Stimulated activated CD8-positive, alpha-beta memory T cell treated with anti-CD3 and anti-CD28 coated beads, Interleukin-4, amount 100 ng/mL, for 4 hours (primary cell): ENCODE results near the gene ZDHHC14.

Experiments
- DNase-seq, 2 donors: peaks; one replicate each; pipeline ENCODE4 v3.0.0-alpha.2; 2020; ENCODE audit warnings: low read depth in 2 of 2, low spot score in 1 of 2

ZDHHC14 gene

DNA sequence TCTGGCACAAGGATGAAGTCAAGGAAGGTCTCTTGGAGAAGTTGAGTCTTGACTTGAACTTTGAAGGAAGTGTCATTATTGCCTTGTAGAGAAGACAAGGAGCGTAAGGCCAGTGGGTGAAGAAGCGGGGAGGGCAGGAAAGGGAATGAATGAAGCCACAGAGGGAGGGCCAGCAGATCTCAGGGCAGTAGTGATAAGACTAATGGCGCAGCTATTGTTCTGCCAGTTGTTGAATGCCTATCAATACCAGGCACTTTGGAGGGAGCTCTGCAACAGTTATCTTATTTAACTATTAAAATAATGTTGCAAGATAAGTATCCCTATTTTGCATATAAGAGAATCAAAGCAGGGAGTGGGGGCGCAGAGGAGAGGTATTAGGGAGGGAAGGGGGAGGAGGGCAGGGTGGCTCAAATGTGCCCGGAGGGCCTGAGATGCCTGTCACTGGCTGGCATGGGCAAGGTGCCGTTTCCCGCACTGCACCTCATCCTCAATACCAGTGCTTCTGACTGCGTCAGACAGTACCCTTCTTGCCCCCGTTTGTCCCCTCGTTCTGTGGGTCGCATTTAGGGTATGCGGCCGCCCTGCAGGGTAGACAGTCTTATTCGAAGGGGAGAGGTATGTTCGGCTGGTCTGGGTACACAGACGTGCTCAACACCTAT, 109.8 kb downstream of the ZDHHC14 start:
- no peak for DNase-seq

DNA sequence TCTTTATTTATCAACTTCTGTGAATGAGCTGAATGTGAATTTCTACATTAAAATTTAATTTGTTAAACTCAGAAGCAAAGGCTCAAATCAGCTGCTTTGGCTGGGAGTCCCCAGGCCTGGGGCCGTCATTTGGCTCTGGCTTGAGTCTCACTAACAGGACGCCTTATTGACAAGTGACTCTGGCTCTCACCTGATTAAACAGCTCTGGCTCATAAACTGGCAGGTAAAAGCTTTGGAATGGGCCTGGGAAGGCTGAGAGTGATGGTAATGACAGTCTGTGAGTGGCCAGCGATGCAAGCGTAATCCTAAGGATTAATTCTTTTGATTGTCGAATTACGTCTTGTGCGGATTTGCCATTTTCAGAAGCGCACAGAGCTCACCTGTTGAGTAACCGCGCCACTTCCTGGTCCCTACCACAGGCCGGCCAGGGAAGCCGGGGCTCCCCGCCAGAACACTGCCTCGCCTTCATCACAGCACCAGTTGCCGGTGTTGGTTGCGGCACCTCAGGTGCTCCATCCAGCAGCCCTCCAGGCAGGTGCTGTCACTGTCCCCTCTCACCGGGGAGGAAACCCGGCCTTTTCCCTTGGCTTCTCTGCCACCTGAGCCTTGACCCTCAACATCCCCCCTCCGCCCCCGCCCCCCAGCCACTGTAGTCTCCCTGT, 110.7 kb downstream of the ZDHHC14 start:
- DNase-seq: no peak

- no peak for DNase-seq
Measured at GRCh38 chr6:157492249-157492648, 111.3 kb downstream of the ZDHHC14 start.

DNA sequence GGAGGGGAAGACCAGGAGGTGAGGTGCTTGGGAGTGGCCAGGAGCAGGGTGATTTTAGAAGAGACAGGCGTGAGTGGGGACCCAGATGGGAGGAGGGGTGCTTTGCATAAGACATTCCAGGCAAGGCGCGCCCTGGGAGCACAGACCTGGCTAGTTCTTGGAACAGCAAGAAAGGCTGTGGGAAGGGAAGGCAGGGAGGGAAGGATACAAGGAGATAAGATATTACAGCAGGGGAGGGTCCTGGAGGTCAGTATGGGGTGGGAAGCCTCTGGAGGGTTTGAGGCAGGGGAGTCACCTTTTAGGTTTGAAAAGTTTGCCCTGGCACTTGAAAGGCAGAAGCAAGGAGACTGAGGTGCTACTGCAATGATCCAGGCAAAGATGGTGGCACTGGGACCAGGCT, 111.8 kb downstream of the ZDHHC14 start:
- DNase-seq: no peak

DNA sequence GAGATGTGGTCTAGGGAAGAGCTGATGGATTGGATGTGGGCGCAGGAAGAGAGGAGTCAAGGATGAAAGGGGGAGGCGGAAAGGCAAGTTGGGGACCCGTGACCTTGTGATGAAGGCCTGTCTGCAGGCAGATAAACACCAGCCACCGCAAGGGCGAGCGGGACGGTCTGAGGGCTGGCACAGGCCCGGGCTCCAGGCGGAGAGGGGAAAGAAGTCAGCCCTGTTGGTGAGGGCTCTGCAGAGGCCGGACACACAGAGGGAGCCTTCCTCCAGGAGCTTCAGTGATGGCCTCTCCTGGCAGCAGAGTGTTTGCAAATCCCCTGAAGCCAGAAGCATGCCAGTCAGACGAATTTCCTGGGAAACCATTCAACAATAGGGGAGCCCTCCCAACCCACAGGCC, 112.2 kb downstream of the ZDHHC14 start:
- no peak for DNase-seq

DNA sequence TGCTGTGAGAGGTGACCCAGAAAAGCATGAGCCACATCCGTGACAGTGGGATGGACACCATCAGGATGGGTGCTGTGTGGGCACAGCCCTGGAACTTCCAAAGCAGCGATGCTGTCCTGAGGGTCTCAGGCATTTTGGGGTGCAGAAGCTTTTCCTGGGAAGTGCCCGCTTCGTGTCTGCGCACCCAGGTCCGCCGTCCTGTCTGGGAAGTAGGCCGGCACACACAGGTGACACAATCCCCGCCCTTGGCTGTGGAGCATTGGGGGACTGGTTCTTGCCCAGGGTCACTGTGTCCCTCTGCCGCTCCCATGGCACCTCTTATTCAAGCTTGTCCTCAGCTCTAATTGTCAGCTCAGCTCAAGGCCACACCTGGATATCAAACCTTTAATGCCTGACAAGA, 112.6 kb downstream of the ZDHHC14 start:
- no peak for DNase-seq

DNA sequence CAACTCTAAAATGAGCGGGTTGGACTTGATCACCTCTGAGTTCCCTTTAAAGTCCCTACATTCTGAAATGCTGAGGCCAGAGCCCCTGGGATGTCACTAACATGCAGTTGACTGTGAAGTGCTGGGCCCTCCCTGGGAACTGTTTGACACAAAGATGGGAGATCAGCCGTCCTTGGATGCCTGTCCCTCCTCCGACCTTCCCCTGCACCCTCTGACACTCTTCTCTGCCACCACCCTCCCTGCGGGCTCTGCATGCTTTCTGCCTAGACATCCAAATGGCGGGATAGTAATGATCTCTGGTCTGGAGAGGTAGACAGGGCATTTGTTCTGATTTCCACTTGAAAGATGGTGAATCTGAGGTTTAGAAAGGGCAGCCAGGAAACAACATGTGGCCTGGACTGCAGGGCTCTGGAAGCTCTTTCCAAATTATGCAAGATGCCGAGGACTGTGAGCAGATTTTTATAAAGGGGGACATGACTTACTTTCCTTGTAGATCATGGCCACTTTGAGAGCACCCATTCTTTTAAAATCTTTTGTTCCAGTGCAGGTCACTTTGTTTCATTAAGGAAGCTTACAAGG, 113.2 kb downstream of the ZDHHC14 start:
- no peak for DNase-seq

- DNase-seq: no peak
Measured at GRCh38 chr6:157496534-157497095, 115.6 kb downstream of the ZDHHC14 start.

- no peak for DNase-seq
Measured at GRCh38 chr6:157497579-157497978, 116.6 kb downstream of the ZDHHC14 start.

DNA sequence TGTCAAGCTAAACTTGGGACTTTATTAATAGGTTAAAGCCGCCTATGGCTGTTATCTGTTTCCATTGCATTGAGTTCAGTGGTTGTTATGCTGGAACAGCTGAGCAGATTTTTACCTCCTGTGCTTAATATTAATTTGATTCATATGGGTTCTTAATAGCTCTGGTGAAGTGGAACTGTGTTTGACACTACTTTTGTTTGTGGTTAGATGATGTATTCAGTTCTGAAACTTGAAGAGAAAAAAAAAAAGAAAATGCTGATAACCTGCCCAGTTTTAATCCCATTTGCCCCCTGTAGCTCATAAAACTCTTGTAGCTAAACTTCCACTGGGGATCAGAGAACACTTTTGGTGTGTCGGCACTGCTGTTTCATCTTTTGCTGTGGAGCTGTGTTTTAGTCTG, 117.8 kb downstream of the ZDHHC14 start:
- no peak for DNase-seq

GRCh38 chr6:157500022-157500421, 119.0 kb downstream of the ZDHHC14 start:
- no peak for DNase-seq

GRCh38 chr6:157503018-157503747, 122.2 kb downstream of the ZDHHC14 start:
- no peak for DNase-seq

GRCh38 chr6:157505912-157506491, 125.0 kb downstream of the ZDHHC14 start:
- no peak for DNase-seq

DNA sequence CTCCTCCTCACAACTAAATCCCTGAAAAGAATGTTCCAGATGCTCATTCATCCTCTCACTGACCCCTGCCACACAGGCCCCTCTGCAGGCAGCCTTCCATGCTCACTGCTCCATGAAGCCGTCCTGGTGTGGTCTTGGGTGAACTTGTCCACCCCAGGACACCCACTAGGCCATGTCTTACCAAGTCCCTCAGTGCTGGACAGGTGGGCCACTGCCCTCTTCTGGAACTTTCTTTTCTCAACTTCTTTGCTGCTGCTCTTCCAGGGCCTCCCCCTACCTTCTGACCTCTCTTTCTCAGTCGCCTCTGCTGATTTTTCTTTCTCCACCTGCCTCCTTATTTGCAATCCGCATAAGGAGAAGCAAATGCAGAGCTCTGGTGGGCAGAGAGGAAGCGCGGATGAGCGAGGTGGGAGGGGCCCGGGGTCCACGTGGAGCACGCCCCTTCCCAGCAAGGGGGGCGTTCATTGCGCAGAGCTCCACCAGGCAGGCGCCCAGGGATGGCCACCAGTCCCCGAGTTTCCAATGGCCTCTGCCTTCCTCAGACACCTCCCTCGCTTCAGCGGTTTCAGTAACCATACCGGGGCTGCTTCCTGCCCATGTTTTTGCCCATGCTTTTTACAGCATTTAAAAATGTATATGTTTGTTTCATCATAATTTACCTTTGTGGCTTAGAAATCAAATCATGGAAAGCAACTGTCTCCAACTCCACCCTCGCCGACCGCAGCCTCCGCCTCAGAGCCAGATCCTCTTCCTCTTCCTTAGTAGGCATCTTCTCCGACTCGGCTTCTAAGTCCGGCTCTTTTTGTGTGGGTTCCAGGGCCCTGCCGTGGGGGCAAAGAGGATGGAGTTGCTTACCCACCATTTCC, 129.6 kb downstream of the ZDHHC14 start:
- DNase-seq: no peak

DNA sequence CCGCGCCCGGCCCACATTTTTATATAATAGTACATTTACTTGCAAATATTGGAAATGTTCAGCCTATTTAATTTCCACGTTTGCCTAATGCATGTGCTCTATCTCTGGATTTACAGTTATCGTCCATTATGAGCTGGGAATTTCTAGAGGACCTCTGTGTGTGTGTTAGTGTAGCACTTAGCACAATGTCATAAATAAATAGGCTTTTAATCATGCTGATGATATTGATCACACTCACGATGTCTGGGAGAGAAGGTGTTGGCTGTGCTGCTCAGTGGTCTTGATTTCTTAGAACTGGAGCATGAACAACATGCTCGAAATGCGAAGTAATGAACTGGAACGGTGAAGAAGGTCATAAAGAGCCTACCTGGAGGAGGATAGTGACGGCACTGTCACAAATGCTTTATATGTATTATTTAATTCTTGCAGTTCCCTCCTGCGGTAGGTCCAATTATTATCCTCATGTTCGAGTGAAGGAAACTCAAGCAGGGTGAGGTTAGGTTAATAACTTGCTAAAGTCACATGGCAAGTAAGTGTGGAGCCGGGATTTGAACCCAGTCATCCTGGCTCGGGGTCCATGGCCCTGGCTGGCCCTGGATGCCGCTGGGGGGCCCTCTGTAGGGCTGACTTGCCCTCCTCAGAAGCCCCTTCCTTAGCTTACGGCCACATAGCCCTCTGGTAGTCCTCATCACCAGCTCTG, 130.8 kb downstream of the ZDHHC14 start:
- no peak for DNase-seq

DNA sequence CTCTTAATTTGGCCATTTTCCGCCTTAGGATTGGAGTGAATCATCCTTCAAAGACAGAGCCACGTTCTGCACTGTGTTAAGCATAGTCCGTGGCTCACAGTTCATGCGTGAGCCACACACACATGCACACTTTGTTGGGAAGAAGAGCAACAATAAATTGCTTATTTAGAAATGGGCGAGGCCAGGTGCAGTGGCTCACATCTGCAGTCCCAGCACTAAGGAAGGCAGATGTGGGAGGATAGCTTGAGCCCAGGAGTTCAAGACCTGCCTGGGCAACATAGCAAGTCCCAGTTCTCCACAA, 131.3 kb downstream of the ZDHHC14 start:
- no peak for DNase-seq

GRCh38 chr6:157513004-157513603, 132.1 kb downstream of the ZDHHC14 start:
- DNase-seq: no peak

GRCh38 chr6:157513619-157514485, 132.9 kb downstream of the ZDHHC14 start:
- DNase-seq: no peak
